Stimulated activated CD8-positive, alpha-beta memory T cell treated with anti-CD3 and anti-CD28 coated beads, Interleukin-4, amount 100 ng/mL, for 24 hours (primary cell): ENCODE measurements around the gene RBM12.

ENCODE experiments used
- DNase-seq: peaks from one replicate; pipeline ENCODE4 v3.0.0-alpha.2; 2020; ENCODE audit warnings: low read depth

Gene RBM12

GRCh38 chr20:35653893-35654292, 10.8 kb downstream of the RBM12 start:
- no peak for DNase-seq

- DNase-seq = no peak
Measured at GRCh38 chr20:35653430-35653734, 11.3 kb downstream of the RBM12 start.

- DNase-seq = no peak
Measured at GRCh38 chr20:35652641-35653429, 11.9 kb downstream of the RBM12 start.

GRCh38 chr20:35651958-35652357, 12.7 kb downstream of the RBM12 start:
- no peak for DNase-seq

GRCh38 chr20:35650632-35651031, 14.1 kb downstream of the RBM12 start:
- DNase-seq = no peak

- DNase-seq = no peak
Measured at GRCh38 chr20:35648836-35649235, 15.9 kb downstream of the RBM12 start.

GRCh38 chr20:35644806-35645205, 19.9 kb downstream of the RBM12 start:
- no peak for DNase-seq

- no peak for DNase-seq
Measured at GRCh38 chr20:35643045-35643444, 21.7 kb downstream of the RBM12 start.

- DNase-seq = no peak
Measured at GRCh38 chr20:35641743-35642142, 23.0 kb downstream of the RBM12 start.

- no peak for DNase-seq
Measured at GRCh38 chr20:35640724-35641123, 24.0 kb downstream of the RBM12 start.

- no peak for DNase-seq
Measured at GRCh38 chr20:35638751-35639150, 25.9 kb downstream of the RBM12 start.

GRCh38 chr20:35637276-35637675, 27.4 kb downstream of the RBM12 start:
- DNase-seq = no peak

- no peak for DNase-seq
Measured at GRCh38 chr20:35636095-35636494, 28.6 kb downstream of the RBM12 start.

- no peak for DNase-seq
Measured at GRCh38 chr20:35635652-35636051, 29.0 kb downstream of the RBM12 start.

- no peak for DNase-seq
Measured at GRCh38 chr20:35632539-35633115, 32.1 kb downstream of the RBM12 start.

- DNase-seq = no peak
Measured at GRCh38 chr20:35630636-35631035, 34.1 kb downstream of the RBM12 start.

GRCh38 chr20:35629427-35630145, 35.1 kb downstream of the RBM12 start:
- no peak for DNase-seq

GRCh38 chr20:35627121-35627520, 37.6 kb downstream of the RBM12 start:
- no peak for DNase-seq

- no peak for DNase-seq
Measured at GRCh38 chr20:35626386-35627001, 38.2 kb downstream of the RBM12 start.

- DNase-seq = no peak
Measured at GRCh38 chr20:35625584-35626385, 38.9 kb downstream of the RBM12 start.

GRCh38 chr20:35621560-35621946, 43.1 kb downstream of the RBM12 start:
- no peak for DNase-seq
